GM12878 (cell line): ENCODE measurements around the gene ETAA1.

ENCODE experiments used
- EP300 ChIP-seq, 2 experiments: fragments of 150-350 bp in 1 of 2; IDR thresholded peaks; 2 replicates each; pipeline ENCODE4 v1.6.1; 2011 to 2012; ENCODE audit warnings: low read depth in 2 of 2, low read length in 2 of 2, borderline replicate concordance in 1 of 2, improper control_type of control experiment in 1 of 2, inconsistent platforms in 1 of 2; ENCODE audit not compliant: control insufficient read depth in 1 of 2
- NR2C1 ChIP-seq: fragments of 450-650 bp; IDR thresholded peaks from 2 replicates; pipeline ENCODE4 v1.6.1; 2017; ENCODE audit warnings: antibody characterized with exemption, mild to moderate bottlenecking, moderate library complexity
- NRF1 ChIP-seq: conservative IDR thresholded peaks from 2 replicates; pipeline ENCODE4 v1.6.1; 2011; ENCODE audit warnings: mild to moderate bottlenecking, low read depth, low read length, improper control_type of control experiment
- POU2F2 ChIP-seq: IDR thresholded peaks from 3 replicates; pipeline ENCODE4 v1.6.1; 2011; ENCODE audit warnings: low read depth, mild to moderate bottlenecking, low read length, borderline replicate concordance
- SMARCA5 ChIP-seq: fragments of 450-650 bp; IDR thresholded peaks from 2 replicates; pipeline ENCODE4 v1.6.1; 2017; ENCODE audit warnings: mild to moderate bottlenecking
- SP1 ChIP-seq: IDR thresholded peaks from one replicate; pipeline ENCODE4 v1.6.1; 2011; ENCODE audit warnings: low read depth, low read length
- TAF1 ChIP-seq: IDR thresholded peaks from 2 replicates; pipeline ENCODE4 v1.6.1; 2011; ENCODE audit warnings: mild to moderate bottlenecking, low read depth, low read length, borderline replicate concordance
- YY1 ChIP-seq: IDR thresholded peaks from 2 replicates; pipeline ENCODE4 v1.6.1; 2011; ENCODE audit warnings: low read depth, mild to moderate bottlenecking, low read length

DNA sequence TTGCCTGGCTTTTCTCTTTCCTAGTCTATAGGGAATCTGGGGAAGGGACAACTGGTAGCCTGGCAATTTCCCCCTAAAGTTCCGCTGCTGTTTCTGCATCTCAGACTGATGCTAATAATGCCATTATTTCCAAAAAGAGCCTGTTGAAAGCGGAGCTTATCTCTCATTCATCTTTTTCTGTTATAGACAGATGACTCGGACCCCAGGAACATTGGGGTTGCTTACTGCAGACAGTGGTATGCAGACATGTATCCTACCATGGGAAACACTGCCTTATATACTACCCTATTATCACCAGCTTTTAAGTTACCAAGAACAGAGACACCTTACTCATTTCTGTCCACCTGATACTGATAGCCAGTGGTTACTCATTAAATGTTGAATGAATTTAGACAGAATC is 15.3 kb downstream of the ETAA1 start:
- TF ChIP-seq SP1: no peak
- TF ChIP-seq SMARCA5: no peak
- TF ChIP-seq NRF1: no peak
- no peak for TF ChIP-seq YY1
- no peak for TF ChIP-seq EP300 (IDR thresholded peaks at IDR 0.05; ENCODE audit: borderline replicate concordance in 1 of 2, control insufficient read depth in 1 of 2, low read depth in 2 of 2, low read length in 2 of 2)
- TF ChIP-seq NR2C1: no peak
- no peak for TF ChIP-seq TAF1
- TF ChIP-seq POU2F2: no peak
